OCI-LY7 (cell line): ENCODE data around the gene GAREM1. TPM values are rescaled to one million over a fixed set of nuclear protein-coding genes. Genes with fewer than 3 reads are reported as not detected.
"Not testable (repeated sequence)": the region's sequence is repeated elsewhere in the genome, so short reads cannot be mapped to it uniquely, and the experiment has no call there.

Experiments
- BruUV-seq: library from RNA; stranded (reverse); fragments of 400-500 nt; replicated peaks from 2 replicates; lab custom pipeline; 2021; lab: Mats Ljungman, UMichigan
- CTCF ChIA-PET: fragments of 300-600 bp; sonication (Branson Sonifier 250); formaldehyde crosslinking; loops from one replicate; lab custom pipeline; 2022; ENCODE audit warnings: antibody characterized with exemption; ENCODE audit not compliant: unreplicated experiment; lab: Charles Lee
- POLR2A ChIA-PET: fragments of 300-600 bp; sonication (Branson Sonifier 250); formaldehyde crosslinking; loops from one replicate; lab custom pipeline; 2022; ENCODE audit warnings: antibody characterized with exemption; lab: Charles Lee
- DNase-seq: peaks from one replicate; pipeline ENCODE4 v3.0.0-alpha.2; 2015; ENCODE audit warnings: low spot score
- H2AFZ ChIP-seq: fragments of 200-600 bp; sonication (generic), shearing (Covaris generic); 2 replicates; pipeline ENCODE4 v1.6.1; 2014; ENCODE audit warnings: mild to moderate bottlenecking, antibody characterized with exemption, low read length, moderate library complexity
- H3K27ac ChIP-seq: fragments of 200-600 bp; sonication (generic); 2 replicates; pipeline ENCODE4 v1.5.1; 2014; ENCODE audit warnings: mixed run types, low read depth, mild to moderate bottlenecking, moderate library complexity, low read length, inconsistent platforms; ENCODE audit not compliant: poor library complexity, severe bottlenecking
- H3K36me3 ChIP-seq: fragments of 200-600 bp; sonication (generic); 2 replicates; pipeline ENCODE4 v1.6.1; 2014; ENCODE audit warnings: mild to moderate bottlenecking, antibody characterized with exemption, low read length, moderate library complexity, mixed read lengths; ENCODE audit not compliant: insufficient read depth
- H3K4me1 ChIP-seq: fragments of 200-600 bp; sonication (generic); 2 replicates; pipeline ENCODE4 v1.5.1; 2014; ENCODE audit warnings: mild to moderate bottlenecking, low read length; ENCODE audit not compliant: insufficient read depth, poor library complexity, severe bottlenecking
- H3K4me2 ChIP-seq: fragments of 200-600 bp; sonication (generic); 2 replicates; pipeline ENCODE4 v1.6.1; 2014; ENCODE audit warnings: mild to moderate bottlenecking, low read length
- H3K4me3 ChIP-seq: fragments of 200-600 bp; sonication (generic); 2 replicates; pipeline ENCODE4 v1.5.1; 2014; ENCODE audit warnings: mild to moderate bottlenecking, low read depth, low read length; ENCODE audit not compliant: poor library complexity, severe bottlenecking
- H3K79me2 ChIP-seq: fragments of 200-600 bp; sonication (generic); 2 replicates; pipeline ENCODE4 v1.6.1; 2016; ENCODE audit warnings: low read depth, mild to moderate bottlenecking, low read length, moderate library complexity, mixed read lengths; ENCODE audit not compliant: insufficient read depth
- H3K9me2 ChIP-seq: fragments of 200-600 bp; sonication (generic); 2 replicates; pipeline ENCODE4 v1.6.1; 2016; ENCODE audit warnings: mild to moderate bottlenecking, low read length, mixed read lengths; ENCODE audit not compliant: insufficient read depth
- H3K9me3 ChIP-seq: fragments of 200-600 bp; sonication (generic); 2 replicates; pipeline ENCODE4 v1.6.1; 2014; ENCODE audit warnings: mild to moderate bottlenecking, mixed run types, low read length, mixed read lengths
- H4K20me1 ChIP-seq: fragments of 200-600 bp; sonication (generic); 2 replicates; pipeline ENCODE4 v1.6.1; 2014; ENCODE audit warnings: mild to moderate bottlenecking, antibody characterized with exemption, low read length, moderate library complexity, mixed read lengths; ENCODE audit not compliant: insufficient read depth
- CTCF ChIP-seq: fragments of 200-600 bp; sonication (generic); conservative IDR thresholded peaks from 2 replicates; pipeline ENCODE4 v1.5.1; 2014; ENCODE audit warnings: mild to moderate bottlenecking, antibody characterized with exemption, low read length, moderate library complexity, mixed read lengths
- EZH2phosphoT487 ChIP-seq: fragments of 200-600 bp; sonication (generic); IDR thresholded peaks from 2 replicates; pipeline ENCODE4 v1.6.1; 2018; ENCODE audit warnings: low read depth, borderline replicate concordance, mild to moderate bottlenecking, mixed run types, antibody characterized with exemption, low read length, moderate library complexity, mixed read lengths
- intact Hi-C: fragments of 100-400 bp; cut with micrococcal nuclease; formaldehyde crosslinking; loops from one replicate; pipeline ENCODE4 v1.10.0; 2022; ENCODE audit not compliant: unreplicated experiment
- total RNA-seq, 2 experiments: library from RNA; depleted of rRNA in 1 of 2; stranded (reverse); fragments of >200 nt in 1 of 2; shearing (Covaris generic) in 1 of 2; gene quantifications; 2 replicates each; pipeline ENCODE4 v1.2.3, GENCODE V29; 2014 to 2022

Gene GAREM1
- total RNA-seq, 2 experiments from 2014 or later = 1.0 to 2.7 TPM

- H3K4me1 ChIP-seq = no peaks in the 10 kb centered on the region
- H3K4me3 ChIP-seq = no peak overlapping the region
- intact Hi-C loops = no loop called here
- ChIA-PET CTCF (no interaction called here), POLR2A (no interaction called here)
- no peak overlapping the region for H2AFZ ChIP-seq
- no peak overlapping the region for H3K4me2 ChIP-seq
- TF ChIP-seq CTCF (no peak), EZH2phosphoT487 (no peak)
- no peak for DNase-seq
- H3K9me3 ChIP-seq = no peaks in the 10 kb centered on the region
- H3K36me3 ChIP-seq = no peaks in the 10 kb centered on the region
- no peaks in the 10 kb centered on the region for H3K79me2 ChIP-seq
- no peak overlapping the region for H3K27ac ChIP-seq
- H3K9me2 ChIP-seq = no peaks in the 10 kb centered on the region
- no TSS peak for BruUV-seq
- H4K20me1 ChIP-seq = no peaks in the 10 kb centered on the region
Measured at GRCh38 chr18:32242395-32242794, 228.3 kb downstream of the GAREM1 start.

GRCh38 chr18:32238635-32239268 is 231.9 kb downstream of the GAREM1 start:
- intact Hi-C loops = no loop called here
- Histone ChIP-seq H3K9me3 (no peaks in the 10 kb centered on the region), H2AFZ (no peak overlapping the region), H3K27ac (no peak overlapping the region), H3K9me2 (no peaks in the 10 kb centered on the region), H3K4me1 (no peaks in the 10 kb centered on the region), H3K4me3 (no peak overlapping the region), H3K4me2 (no peak overlapping the region), H3K36me3 (no peaks in the 10 kb centered on the region), H3K79me2 (no peaks in the 10 kb centered on the region), H4K20me1 (no peaks in the 10 kb centered on the region)
- DNase-seq = no peak
- ChIA-PET CTCF (no interaction called here), POLR2A (no interaction called here)
- no peak for TF ChIP-seq CTCF
- TF ChIP-seq EZH2phosphoT487 = no peak
- BruUV-seq = no TSS peak

GRCh38 chr18:32237049-32237448 is 233.6 kb downstream of the GAREM1 start:
- TF ChIP-seq CTCF (no peak), EZH2phosphoT487 (no peak)
- Histone ChIP-seq H3K36me3 (no peaks in the 10 kb centered on the region), H3K9me3 (no peaks in the 10 kb centered on the region), H3K4me2 (no peak overlapping the region), H2AFZ (no peak overlapping the region), H3K4me1 (no peaks in the 10 kb centered on the region), H3K4me3 (no peak overlapping the region), H4K20me1 (no peaks in the 10 kb centered on the region), H3K27ac (no peak overlapping the region), H3K9me2 (no peaks in the 10 kb centered on the region), H3K79me2 (no peaks in the 10 kb centered on the region)
- intact Hi-C loops = no loop called here
- no peak for DNase-seq
- CTCF ChIA-PET = no interaction called here
- POLR2A ChIA-PET = no interaction called here
- BruUV-seq = no TSS peak

- BruUV-seq, H3K9me3 ChIP-seq, H4K20me1 ChIP-seq, H3K27ac ChIP-seq, DNase-seq, H3K9me2 ChIP-seq, H3K79me2 ChIP-seq, H3K4me2 ChIP-seq, H3K36me3 ChIP-seq, CTCF ChIA-PET, H3K4me1 ChIP-seq, POLR2A ChIA-PET, intact Hi-C loops, H2AFZ ChIP-seq, H3K4me3 ChIP-seq: not testable (repeated sequence)
Measured at GRCh38 chr18:32233348-32233747, 237.3 kb downstream of the GAREM1 start.
